Measurements from ENCODE around the gene PHYKPL. TPM values are rescaled to one million over a fixed set of nuclear protein-coding genes. Genes with fewer than 3 reads are reported as not detected.

Gene PHYKPL
- total and polyA plus RNA-seq, 2 of the 13 experiments (the other 11 are each of a cell fraction or from before 2014, with no cell fraction given): 18.0 to 78.6 TPM

DNA sequence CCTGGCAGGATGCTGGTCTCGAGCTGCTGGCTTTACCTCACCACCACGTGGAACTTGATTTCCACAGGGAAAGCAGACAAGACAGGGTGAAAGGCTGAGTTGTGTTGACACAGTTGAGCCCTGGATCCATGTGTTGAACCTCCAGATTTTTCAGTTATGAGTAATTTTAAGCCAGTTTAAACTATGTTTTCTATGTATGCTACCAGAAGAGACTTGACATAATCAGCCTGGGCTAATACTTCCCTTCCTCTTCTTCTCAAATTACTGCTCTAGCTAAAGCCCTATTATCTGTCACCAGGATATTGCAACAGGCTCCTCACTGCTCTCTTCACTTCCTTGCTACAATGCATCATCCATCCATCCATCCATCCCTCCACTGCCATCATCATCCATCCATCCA lies 12.0 kb upstream of the PHYKPL start (continued):
- TF ChIP-seq, protein P1, sequence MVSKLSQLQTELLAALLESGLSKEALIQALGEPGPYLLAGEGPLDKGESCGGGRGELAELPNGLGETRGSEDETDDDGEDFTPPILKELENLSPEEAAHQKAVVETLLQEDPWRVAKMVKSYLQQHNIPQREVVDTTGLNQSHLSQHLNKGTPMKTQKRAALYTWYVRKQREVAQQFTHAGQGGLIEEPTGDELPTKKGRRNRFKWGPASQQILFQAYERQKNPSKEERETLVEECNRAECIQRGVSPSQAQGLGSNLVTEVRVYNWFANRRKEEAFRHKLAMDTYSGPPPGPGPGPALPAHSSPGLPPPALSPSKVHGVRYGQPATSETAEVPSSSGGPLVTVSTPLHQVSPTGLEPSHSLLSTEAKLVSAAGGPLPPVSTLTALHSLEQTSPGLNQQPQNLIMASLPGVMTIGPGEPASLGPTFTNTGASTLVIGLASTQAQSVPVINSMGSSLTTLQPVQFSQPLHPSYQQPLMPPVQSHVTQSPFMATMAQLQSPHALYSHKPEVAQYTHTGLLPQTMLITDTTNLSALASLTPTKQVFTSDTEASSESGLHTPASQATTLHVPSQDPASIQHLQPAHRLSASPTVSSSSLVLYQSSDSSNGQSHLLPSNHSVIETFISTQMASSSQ (IDR thresholded peaks at IDR 0.05; ENCODE audit: low read depth): no peak
- TF ChIP-seq, protein P1 (CRISPR knock-in tag; IDR thresholded peaks at IDR 0.05; ENCODE audit: borderline replicate concordance): no peak
- TF ChIP-seq SPEN (CRISPR knock-in tag; IDR thresholded peaks at IDR 0.05; ENCODE audit: low read depth) (no peak), FOSL2 (CRISPR knock-in tag; IDR thresholded peaks at IDR 0.05) (no peak), ZNF816 (CRISPR knock-in tag; IDR thresholded peaks at IDR 0.05; ENCODE audit: borderline replicate concordance) (no peak), ZNF619 (CRISPR knock-in tag; IDR thresholded peaks at IDR 0.05) (no peak), ZFAT (CRISPR knock-in tag; conservative IDR thresholded peaks at IDR 0.05) (no peak), ZC3H4 (CRISPR knock-in tag; IDR thresholded peaks at IDR 0.05; ENCODE audit: borderline replicate concordance) (no peak), LCORL (IDR thresholded peaks at IDR 0.05) (no peak), LCORL (CRISPR knock-in tag; IDR thresholded peaks at IDR 0.05) (no peak), NCOA1 (CRISPR knock-in tag; IDR thresholded peaks at IDR 0.05) (no peak), ZNF678 (CRISPR knock-in tag; IDR thresholded peaks at IDR 0.05) (no peak)
- TF ChIP-seq, protein P2, sequence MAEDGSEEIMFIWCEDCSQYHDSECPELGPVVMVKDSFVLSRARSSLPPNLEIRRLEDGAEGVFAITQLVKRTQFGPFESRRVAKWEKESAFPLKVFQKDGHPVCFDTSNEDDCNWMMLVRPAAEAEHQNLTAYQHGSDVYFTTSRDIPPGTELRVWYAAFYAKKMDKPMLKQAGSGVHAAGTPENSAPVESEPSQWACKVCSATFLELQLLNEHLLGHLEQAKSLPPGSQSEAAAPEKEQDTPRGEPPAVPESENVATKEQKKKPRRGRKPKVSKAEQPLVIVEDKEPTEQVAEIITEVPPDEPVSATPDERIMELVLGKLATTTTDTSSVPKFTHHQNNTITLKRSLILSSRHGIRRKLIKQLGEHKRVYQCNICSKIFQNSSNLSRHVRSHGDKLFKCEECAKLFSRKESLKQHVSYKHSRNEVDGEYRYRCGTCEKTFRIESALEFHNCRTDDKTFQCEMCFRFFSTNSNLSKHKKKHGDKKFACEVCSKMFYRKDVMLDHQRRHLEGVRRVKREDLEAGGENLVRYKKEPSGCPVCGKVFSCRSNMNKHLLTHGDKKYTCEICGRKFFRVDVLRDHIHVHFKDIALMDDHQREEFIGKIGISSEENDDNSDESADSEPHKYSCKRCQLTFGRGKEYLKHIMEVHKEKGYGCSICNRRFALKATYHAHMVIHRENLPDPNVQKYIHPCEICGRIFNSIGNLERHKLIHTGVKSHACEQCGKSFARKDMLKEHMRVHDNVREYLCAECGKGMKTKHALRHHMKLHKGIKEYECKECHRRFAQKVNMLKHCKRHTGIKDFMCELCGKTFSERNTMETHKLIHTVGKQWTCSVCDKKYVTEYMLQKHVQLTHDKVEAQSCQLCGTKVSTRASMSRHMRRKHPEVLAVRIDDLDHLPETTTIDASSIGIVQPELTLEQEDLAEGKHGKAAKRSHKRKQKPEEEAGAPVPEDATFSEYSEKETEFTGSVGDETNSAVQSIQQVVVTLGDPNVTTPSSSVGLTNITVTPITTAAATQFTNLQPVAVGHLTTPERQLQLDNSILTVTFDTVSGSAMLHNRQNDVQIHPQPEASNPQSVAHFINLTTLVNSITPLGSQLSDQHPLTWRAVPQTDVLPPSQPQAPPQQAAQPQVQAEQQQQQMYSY (CRISPR knock-in tag; IDR thresholded peaks at IDR 0.05): no peak
- TF ChIP-seq, protein P3, sequence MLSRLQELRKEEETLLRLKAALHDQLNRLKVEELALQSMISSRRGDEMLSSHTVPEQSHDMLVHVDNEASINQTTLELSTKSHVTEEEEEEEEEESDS (CRISPR knock-in tag; IDR thresholded peaks at IDR 0.05; ENCODE audit: borderline replicate concordance): no peak
- TF ChIP-seq, protein P4, sequence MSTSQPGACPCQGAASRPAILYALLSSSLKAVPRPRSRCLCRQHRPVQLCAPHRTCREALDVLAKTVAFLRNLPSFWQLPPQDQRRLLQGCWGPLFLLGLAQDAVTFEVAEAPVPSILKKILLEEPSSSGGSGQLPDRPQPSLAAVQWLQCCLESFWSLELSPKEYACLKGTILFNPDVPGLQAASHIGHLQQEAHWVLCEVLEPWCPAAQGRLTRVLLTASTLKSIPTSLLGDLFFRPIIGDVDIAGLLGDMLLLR (CRISPR knock-in tag; IDR thresholded peaks at IDR 0.05): no peak
- TF ChIP-seq, protein P5, sequence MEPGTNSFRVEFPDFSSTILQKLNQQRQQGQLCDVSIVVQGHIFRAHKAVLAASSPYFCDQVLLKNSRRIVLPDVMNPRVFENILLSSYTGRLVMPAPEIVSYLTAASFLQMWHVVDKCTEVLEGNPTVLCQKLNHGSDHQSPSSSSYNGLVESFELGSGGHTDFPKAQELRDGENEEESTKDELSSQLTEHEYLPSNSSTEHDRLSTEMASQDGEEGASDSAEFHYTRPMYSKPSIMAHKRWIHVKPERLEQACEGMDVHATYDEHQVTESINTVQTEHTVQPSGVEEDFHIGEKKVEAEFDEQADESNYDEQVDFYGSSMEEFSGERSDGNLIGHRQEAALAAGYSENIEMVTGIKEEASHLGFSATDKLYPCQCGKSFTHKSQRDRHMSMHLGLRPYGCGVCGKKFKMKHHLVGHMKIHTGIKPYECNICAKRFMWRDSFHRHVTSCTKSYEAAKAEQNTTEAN (CRISPR knock-in tag; conservative IDR thresholded peaks at IDR 0.05): no peak
